Bronchial epithelial cell (primary cell): ENCODE data around the gene SLC30A1. TPM values are rescaled to one million over a fixed set of nuclear protein-coding genes. Genes with fewer than 3 reads are reported as not detected.
"Not testable (repeated sequence)": the region's sequence is repeated elsewhere in the genome, so short reads cannot be mapped to it uniquely, and the experiment has no call there.

Experiments
- DNase-seq: peaks from one replicate; pipeline ENCODE4 v3.0.0-alpha.2; 2010; ENCODE audit warnings: low read depth
- FAIRE-seq: peaks from 2 replicates; lab custom pipeline; 2011; peaks lifted over from hg19 to GRCh38; lab: Jason Lieb, UNC
- H3K27me3 ChIP-seq: 2 replicates; pipeline ENCODE4 v1.5.1; 2011; ENCODE audit warnings: low read length; ENCODE audit not compliant: control insufficient read depth, insufficient read depth
- H3K36me3 ChIP-seq: 2 replicates; pipeline ENCODE4 v1.5.1; 2011; ENCODE audit warnings: low read length; ENCODE audit not compliant: control insufficient read depth, insufficient read depth
- H3K4me3 ChIP-seq: 2 replicates; pipeline ENCODE4 v1.5.1; 2011; ENCODE audit warnings: mild to moderate bottlenecking, low read depth, low read length, control low read depth
- total RNA-seq: library from RNA; depleted of rRNA; stranded (reverse); fragments of >200 nt; gene quantifications from 2 replicates; pipeline ENCODE4 v1.2.1, GENCODE V29; 2014
- TF ChIP-seq, protein P1 (sequence below): IDR thresholded peaks from 2 replicates; pipeline ENCODE4 v1.5.1; 2011; ENCODE audit warnings: mild to moderate bottlenecking, moderate library complexity, low read length, control low read depth, inconsistent platforms; ENCODE audit not compliant: insufficient read depth, severe bottlenecking

SLC30A1 gene
- total RNA-seq, 1 donor from 2014 or later, result 29.0 TPM

GRCh38 chr1:211543025-211543424 lies 35.9 kb downstream of the SLC30A1 start:
- Histone ChIP-seq H3K27me3 (no peaks in the 10 kb centered on the region), H3K4me3 (no peak overlapping the region), H3K36me3 (no peaks in the 10 kb centered on the region)
- DNase-seq (no peak), FAIRE-seq (no peak)
- TF ChIP-seq, protein P1, sequence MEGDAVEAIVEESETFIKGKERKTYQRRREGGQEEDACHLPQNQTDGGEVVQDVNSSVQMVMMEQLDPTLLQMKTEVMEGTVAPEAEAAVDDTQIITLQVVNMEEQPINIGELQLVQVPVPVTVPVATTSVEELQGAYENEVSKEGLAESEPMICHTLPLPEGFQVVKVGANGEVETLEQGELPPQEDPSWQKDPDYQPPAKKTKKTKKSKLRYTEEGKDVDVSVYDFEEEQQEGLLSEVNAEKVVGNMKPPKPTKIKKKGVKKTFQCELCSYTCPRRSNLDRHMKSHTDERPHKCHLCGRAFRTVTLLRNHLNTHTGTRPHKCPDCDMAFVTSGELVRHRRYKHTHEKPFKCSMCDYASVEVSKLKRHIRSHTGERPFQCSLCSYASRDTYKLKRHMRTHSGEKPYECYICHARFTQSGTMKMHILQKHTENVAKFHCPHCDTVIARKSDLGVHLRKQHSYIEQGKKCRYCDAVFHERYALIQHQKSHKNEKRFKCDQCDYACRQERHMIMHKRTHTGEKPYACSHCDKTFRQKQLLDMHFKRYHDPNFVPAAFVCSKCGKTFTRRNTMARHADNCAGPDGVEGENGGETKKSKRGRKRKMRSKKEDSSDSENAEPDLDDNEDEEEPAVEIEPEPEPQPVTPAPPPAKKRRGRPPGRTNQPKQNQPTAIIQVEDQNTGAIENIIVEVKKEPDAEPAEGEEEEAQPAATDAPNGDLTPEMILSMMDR, result no peak

- no peak overlapping the region for H3K4me3 ChIP-seq
- DNase-seq (peak; percentile 20), FAIRE-seq (no peak)
- H3K27me3 ChIP-seq, result no peaks in the 10 kb centered on the region
- H3K36me3 ChIP-seq, result no peaks in the 10 kb centered on the region
- TF ChIP-seq, protein P1, result no peak
Measured at GRCh38 chr1:211541720-211542477, 37.1 kb downstream of the SLC30A1 start.

DNA sequence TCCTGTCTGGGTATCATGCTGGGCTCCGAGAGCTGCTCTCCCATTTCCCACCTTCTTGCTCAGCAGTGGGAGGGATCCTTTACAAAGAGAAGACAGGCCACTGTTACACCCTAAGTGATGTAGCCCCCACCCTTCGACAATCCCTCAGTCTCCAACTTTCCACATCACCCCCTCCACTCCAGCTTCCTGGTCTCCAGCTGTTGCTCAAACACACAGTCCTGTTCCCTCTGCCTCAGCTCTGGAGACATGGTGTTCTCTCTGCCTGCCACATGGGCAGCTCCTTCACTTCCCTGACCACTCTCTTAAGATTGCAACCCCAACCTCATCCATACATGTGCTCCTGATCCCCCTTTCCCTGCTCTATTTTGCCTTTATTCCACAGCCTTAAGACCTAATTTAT lies 37.7 kb downstream of the SLC30A1 start:
- no peaks in the 10 kb centered on the region for H3K27me3 ChIP-seq
- H3K4me3 ChIP-seq, result no peak overlapping the region
- DNase-seq (no peak), FAIRE-seq (no peak)
- no peaks in the 10 kb centered on the region for H3K36me3 ChIP-seq
- TF ChIP-seq, protein P1, result no peak

DNA sequence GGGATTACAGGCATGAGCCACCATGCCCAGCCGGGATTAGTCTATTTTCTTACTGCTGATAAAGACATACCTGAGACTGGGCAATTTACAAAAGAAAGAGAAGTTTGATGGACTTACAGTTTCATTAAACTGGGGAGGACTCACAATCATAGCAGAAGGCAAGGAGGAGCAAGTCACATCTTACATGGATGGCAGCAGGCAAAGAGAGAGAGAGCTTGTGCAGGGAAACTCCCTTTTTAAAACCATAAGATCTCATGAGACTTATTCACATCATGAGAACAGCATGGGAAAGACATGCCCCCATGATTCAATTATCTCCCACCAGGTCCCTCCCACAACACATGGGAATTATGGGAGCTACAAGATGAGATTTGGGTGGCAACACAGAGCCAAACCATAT lies 38.1 kb downstream of the SLC30A1 start:
- not testable (repeated sequence) for FAIRE-seq, H3K36me3 ChIP-seq, H3K4me3 ChIP-seq, H3K27me3 ChIP-seq, DNase-seq

GRCh38 chr1:211538287-211538686 lies 40.7 kb downstream of the SLC30A1 start:
- H3K27me3 ChIP-seq, result no peaks in the 10 kb centered on the region
- FAIRE-seq (no peak), DNase-seq (no peak)
- H3K4me3 ChIP-seq, result no peak overlapping the region
- H3K36me3 ChIP-seq, result no peaks in the 10 kb centered on the region
- TF ChIP-seq, protein P1, result no peak

GRCh38 chr1:211537253-211537652 lies 41.7 kb downstream of the SLC30A1 start:
- no peak overlapping the region for H3K4me3 ChIP-seq
- no peaks in the 10 kb centered on the region for H3K36me3 ChIP-seq
- DNase-seq, result peak; percentile 58
- FAIRE-seq, result no peak
- no peaks in the 10 kb centered on the region for H3K27me3 ChIP-seq
- TF ChIP-seq, protein P1, result no peak
